GM21515 (cell line): Measurements from ENCODE around the gene PPP1R9B.

Experiments
- ATAC-seq: cut with Tn5 transposase; IDR thresholded peaks from one replicate; pipeline ENCODE4 v1.9.1; 2021; ENCODE audit not compliant: unreplicated experiment

The PPP1R9B gene

GRCh38 chr17:50150354-50151040, at the start of gene PPP1R9B:
PPP1R9B (minus strand) TSS chr17:50150677; CDS start chr17:50150513, 164 bp downstream.
- ATAC-seq: no peak

- peak; percentile 31 for ATAC-seq
These were observed 49.5 kb upstream of the PPP1R9B start for GRCh38 chr17:50199803-50200456.

- ATAC-seq: no peak
These were observed 48.8 kb upstream of the PPP1R9B start for GRCh38 chr17:50199211-50199802.

DNA sequence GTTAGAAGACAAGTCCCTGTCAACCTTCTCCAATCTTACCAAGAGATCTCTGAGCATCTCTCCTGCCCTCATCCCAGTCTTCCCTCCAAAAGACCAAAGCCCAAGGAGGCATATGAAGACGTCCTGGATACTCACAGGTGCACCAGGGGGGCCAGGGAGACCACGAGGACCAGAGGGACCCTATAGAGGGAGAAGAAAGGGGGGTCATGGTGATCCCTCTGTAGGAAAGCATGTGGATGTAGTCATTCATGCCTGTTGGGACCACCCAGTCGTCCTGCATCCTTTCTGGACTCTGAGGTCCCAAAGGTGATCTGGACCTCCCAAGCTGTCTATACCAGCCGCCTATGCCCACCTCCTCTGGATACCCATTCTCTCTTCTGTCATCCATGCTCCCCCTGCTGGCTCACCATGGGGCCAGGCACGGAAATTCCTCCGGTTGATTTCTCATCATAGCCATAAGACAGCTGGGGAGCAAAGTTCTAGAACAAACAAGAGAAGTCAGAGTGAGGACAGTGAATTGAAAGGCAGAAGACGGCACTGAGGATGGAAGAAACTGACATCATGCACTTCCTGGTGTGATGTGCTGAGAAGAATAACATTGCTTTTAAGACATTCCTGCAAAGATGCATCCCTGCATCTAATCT, 47.7 kb upstream of the PPP1R9B start:
- ATAC-seq: no peak

DNA sequence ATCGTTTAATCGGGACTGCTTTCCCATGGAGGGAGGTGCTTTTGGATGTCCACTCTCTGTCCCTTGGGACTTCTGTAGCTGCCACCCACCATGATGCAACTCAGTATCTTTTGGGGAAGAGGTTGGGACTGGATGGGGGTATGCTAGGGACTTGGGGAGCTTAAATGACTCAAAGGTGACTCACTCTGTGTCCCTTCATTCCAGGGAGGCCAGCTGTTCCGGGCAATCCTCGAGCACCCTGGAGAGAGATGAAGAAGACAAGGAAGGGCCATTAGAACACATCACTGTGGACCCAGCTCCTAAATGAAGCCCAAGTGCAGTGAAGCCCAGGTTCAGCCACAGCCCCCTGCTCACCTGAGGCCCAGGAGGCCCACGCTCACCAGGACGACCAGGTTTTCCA, 46.3 kb upstream of the PPP1R9B start:
- ATAC-seq: no peak

GRCh38 chr17:50196036-50196435, 45.6 kb upstream of the PPP1R9B start:
- ATAC-seq: no peak

GRCh38 chr17:50194934-50195865, 44.7 kb upstream of the PPP1R9B start:
- ATAC-seq: no peak

GRCh38 chr17:50194140-50194933, 43.9 kb upstream of the PPP1R9B start:
- ATAC-seq: no peak

DNA sequence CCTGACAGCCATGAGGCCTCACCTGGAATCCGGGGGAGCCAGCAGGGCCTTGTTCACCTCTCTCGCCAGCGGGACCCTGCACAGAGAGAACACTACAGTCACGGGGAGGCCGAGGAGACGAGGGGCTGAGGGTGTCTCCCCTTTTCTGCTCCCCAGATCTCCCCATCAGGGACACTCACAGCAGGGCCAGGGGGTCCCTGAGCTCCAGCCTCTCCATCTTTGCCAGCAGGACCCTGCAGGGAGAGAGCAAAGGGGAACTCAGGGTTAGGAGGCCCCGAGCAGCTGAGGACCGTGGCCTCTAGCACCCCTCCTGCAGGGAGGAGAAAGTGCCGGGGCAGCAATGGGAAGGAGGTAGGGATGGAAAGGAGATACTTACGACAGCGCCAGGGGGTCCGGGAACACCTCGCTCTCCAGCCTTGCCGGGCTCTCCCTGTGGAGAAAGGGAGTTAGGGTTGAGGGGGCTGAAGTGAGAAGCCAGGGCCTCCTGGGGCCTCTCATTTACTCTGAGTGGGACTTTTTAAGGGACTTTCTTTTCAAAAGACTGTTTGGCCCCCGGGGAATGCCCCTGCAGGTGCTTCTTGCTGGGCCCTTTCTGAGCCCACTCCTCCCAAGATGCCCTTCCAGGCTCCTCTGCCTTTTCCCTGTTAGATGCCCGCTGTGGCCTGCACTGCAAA, 42.3 kb upstream of the PPP1R9B start:
- no peak for ATAC-seq

DNA sequence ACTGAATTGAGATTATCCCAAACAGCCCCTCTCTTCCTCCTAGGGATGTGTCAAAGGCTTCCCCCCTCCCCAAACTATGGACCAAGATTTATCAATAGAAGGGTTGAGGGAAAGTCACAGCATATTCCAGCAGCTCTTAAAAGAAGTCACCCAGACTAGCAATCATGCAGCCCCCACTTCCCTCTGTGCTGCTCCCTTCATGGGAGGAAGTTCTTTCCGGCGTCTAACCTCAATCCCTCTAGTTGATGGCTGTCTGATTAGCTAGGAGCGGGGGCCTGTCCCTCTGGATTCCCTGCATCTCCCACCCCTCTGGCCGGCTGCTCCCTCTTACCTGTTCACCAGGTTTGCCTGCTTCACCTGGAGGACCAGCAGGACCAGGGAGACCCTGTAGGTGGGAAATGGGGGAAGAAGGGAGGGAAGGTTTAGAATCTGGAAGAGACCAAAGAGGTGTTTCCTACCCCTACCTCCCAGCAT, 41.7 kb upstream of the PPP1R9B start:
- ATAC-seq: no peak

- ATAC-seq: no peak
These were observed 41.1 kb upstream of the PPP1R9B start for GRCh38 chr17:50191359-50192143.

- no peak for ATAC-seq
These were observed 40.3 kb upstream of the PPP1R9B start for GRCh38 chr17:50190603-50191358.

GRCh38 chr17:50190293-50190602, 39.8 kb upstream of the PPP1R9B start:
- ATAC-seq: no peak

GRCh38 chr17:50189550-50190292, 39.2 kb upstream of the PPP1R9B start:
- no peak for ATAC-seq

DNA sequence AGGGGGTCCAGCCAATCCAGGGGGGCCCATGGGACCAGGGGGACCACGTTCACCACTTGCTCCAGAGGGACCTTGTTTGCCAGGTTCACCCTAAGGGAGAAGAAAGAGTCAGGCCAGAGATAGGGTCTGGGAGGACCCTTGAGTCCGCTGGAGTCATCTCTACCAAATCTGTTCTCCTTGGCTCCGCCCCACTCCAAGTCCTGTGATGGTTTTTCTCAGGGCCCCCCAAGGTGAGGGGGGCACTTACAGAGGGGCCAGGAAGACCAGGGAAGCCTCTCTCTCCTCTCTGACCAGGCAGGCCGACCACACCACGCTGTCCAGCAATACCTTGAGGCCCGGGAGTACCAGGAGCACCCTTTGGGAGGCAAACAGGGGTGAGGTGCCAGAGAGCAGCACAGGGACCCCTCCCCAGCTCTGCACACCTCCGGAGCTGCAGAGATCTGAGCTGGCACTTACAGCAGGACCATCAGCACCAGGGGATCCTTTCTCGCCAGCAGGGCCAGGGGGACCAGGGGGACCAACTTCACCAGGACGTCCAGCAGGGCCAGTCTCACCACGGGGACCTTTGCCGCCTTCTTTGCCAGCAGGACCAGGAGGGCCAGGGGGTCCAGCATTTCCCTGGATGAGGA, 38.6 kb upstream of the PPP1R9B start:
- ATAC-seq: no peak

DNA sequence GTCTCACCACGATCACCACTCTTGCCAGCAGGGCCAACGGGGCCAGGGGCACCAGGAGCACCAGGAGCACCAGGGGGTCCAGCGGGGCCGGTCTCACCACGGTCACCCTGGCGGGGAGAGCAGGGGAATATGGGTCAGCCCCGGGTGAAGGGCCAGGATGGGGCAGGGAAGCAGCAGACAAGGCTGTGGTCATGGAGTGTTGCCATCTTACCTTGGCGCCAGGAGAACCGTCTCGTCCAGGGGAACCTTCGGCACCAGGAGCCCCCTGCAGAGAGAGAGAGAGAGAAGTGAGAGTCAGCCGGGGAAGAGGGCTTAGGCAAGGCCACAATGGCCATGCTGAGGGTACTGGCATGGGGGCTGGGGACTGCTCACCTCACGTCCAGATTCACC, 38.0 kb upstream of the PPP1R9B start:
- no peak for ATAC-seq
